SU-DHL-6 (cell line): ENCODE results near the gene UCHL5.

Experiments
- H2AFZ ChIP-seq: fragments of 200-600 bp; sonication (generic); 2 replicates; pipeline ENCODE4 v1.6.1; 2014; ENCODE audit warnings: low read depth, mild to moderate bottlenecking, moderate library complexity, mixed read lengths, antibody characterized with exemption, low read length; ENCODE audit not compliant: severe bottlenecking
- H3F3A ChIP-seq: fragments of 200-600 bp; shearing (Covaris generic); 2 replicates; pipeline ENCODE4 v1.6.0; 2016; ENCODE audit warnings: antibody characterized with exemption, mild to moderate bottlenecking; ENCODE audit not compliant: insufficient read depth
- H3K27ac ChIP-seq: fragments of 200-600 bp; sonication (generic); 2 replicates; pipeline ENCODE4 v1.5.1; 2016; ENCODE audit warnings: low read depth, mild to moderate bottlenecking, low read length, moderate library complexity, mixed read lengths
- H3K27me3 ChIP-seq: fragments of 200-600 bp; sonication (generic), shearing (Covaris generic); 2 replicates; pipeline ENCODE4 v1.6.0; 2014; ENCODE audit warnings: mild to moderate bottlenecking, low read length
- H3K36me3 ChIP-seq: fragments of 200-600 bp; sonication (generic); 2 replicates; pipeline ENCODE4 v1.6.1; 2014; ENCODE audit warnings: mild to moderate bottlenecking, low read length, mixed read lengths
- H3K4me2 ChIP-seq: fragments of 300-600, 200-600 bp; shearing (Covaris generic), sonication (generic); 2 replicates; pipeline ENCODE4 v1.6.0; 2014; ENCODE audit warnings: low read length, low read depth, mild to moderate bottlenecking; ENCODE audit not compliant: poor library complexity, severe bottlenecking
- H3K4me3 ChIP-seq: fragments of 200-600 bp; sonication (generic); 2 replicates; pipeline ENCODE4 v1.5.1; 2014; ENCODE audit warnings: antibody characterized with exemption, low read length, mild to moderate bottlenecking, mixed read lengths; ENCODE audit not compliant: insufficient read depth, poor library complexity, severe bottlenecking
- H3K79me2 ChIP-seq: fragments of 200-600 bp; sonication (generic); 2 replicates; pipeline ENCODE4 v1.6.1; 2014; ENCODE audit warnings: mild to moderate bottlenecking, low read length, moderate library complexity; ENCODE audit not compliant: insufficient read depth
- H3K9ac ChIP-seq: fragments of 200-600 bp; sonication (generic); 2 replicates; pipeline ENCODE4 v1.7.0; 2014; ENCODE audit warnings: mild to moderate bottlenecking, low read length
- H3K9me2 ChIP-seq: fragments of 200-600 bp; sonication (generic); replicated peaks from 2 replicates; pipeline ENCODE4 v1.6.1; 2014; ENCODE audit warnings: low read length; ENCODE audit not compliant: insufficient read depth
- H3K9me3 ChIP-seq: fragments of 200-600 bp; sonication (generic); 2 replicates; pipeline ENCODE4 v1.6.1; 2014; ENCODE audit warnings: low read length, mixed read lengths; ENCODE audit not compliant: insufficient read depth
- H4K20me1 ChIP-seq: fragments of 200-600 bp; sonication (generic); 2 replicates; pipeline ENCODE4 v1.6.1; 2014; ENCODE audit warnings: low read depth, mild to moderate bottlenecking, antibody characterized with exemption, low read length, moderate library complexity, mixed read lengths
- EZH2phosphoT487 ChIP-seq: fragments of 200-600 bp; sonication (generic), shearing (Covaris generic); conservative IDR thresholded peaks from 2 replicates; pipeline ENCODE4 v1.6.1; 2018; ENCODE audit warnings: mild to moderate bottlenecking, antibody characterized with exemption, low read length, moderate library complexity, mixed read lengths
- TF ChIP-seq, protein P1 (sequence below): fragments of 200-600 bp; sonication (generic); IDR thresholded peaks from one replicate; pipeline ENCODE4 v1.5.1; 2017; ENCODE audit warnings: antibody characterized with exemption, mild to moderate bottlenecking, low read length, moderate library complexity; ENCODE audit not compliant: insufficient read depth, poor library complexity, severe bottlenecking

Gene UCHL5

DNA sequence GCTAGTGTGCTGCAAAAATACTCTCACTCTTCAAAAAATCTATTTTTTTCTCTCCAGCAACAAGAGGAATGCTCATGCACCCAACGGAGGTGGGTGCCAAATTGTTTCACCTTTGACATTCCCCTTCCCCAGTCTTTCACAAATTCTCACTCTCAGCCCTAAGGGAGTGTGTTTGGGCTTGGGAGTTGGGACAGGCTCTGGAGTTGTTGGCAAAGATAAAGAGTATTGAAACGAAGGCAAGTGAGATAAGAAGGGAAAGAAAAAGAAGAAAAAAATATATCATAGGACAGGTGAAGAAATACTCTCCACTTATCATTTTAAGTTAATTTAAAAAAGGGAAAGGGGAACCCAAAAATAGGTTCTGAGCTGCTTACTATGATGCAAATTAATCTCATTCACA lies 82.6 kb downstream of the UCHL5 start:
- Histone ChIP-seq H3F3A (no peaks in the 10 kb centered on the region), H3K27me3 (no peaks in the 10 kb centered on the region), H3K9me3 (no peaks in the 10 kb centered on the region), H3K79me2 (no peaks in the 10 kb centered on the region), H4K20me1 (no peaks in the 10 kb centered on the region), H3K36me3 (no peaks in the 10 kb centered on the region), H3K9me2 (no peaks in the 10 kb centered on the region), H3K4me2 (no peak overlapping the region), H3K4me3 (no peak overlapping the region), H3K27ac (no peak overlapping the region), H2AFZ (no peak overlapping the region), H3K9ac (no peak overlapping the region)
- TF ChIP-seq, protein P1, sequence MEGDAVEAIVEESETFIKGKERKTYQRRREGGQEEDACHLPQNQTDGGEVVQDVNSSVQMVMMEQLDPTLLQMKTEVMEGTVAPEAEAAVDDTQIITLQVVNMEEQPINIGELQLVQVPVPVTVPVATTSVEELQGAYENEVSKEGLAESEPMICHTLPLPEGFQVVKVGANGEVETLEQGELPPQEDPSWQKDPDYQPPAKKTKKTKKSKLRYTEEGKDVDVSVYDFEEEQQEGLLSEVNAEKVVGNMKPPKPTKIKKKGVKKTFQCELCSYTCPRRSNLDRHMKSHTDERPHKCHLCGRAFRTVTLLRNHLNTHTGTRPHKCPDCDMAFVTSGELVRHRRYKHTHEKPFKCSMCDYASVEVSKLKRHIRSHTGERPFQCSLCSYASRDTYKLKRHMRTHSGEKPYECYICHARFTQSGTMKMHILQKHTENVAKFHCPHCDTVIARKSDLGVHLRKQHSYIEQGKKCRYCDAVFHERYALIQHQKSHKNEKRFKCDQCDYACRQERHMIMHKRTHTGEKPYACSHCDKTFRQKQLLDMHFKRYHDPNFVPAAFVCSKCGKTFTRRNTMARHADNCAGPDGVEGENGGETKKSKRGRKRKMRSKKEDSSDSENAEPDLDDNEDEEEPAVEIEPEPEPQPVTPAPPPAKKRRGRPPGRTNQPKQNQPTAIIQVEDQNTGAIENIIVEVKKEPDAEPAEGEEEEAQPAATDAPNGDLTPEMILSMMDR = no peak
- TF ChIP-seq EZH2phosphoT487 = no peak

DNA sequence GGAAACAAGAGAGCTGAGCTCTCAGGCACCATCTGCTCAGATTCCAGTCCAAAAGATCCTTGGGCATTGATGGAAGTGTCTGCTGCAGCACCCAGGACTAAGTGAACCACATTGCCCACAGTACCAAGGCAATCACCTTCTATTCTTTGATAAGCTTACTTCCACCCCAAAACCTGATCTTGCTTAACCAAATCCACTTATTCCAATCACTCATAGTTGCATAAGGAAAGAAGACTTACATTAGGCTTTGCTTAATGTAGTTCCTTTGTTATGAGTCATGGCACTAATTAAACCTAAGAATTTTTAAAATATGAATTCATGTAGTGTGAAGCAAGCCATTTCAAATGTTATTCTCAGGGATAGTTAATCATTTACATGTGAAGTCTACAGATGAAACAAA lies 84.5 kb downstream of the UCHL5 start:
- H2AFZ ChIP-seq = no peak overlapping the region
- H4K20me1 ChIP-seq = no peaks in the 10 kb centered on the region
- H3K9me2 ChIP-seq = no peaks in the 10 kb centered on the region
- no peaks in the 10 kb centered on the region for H3K79me2 ChIP-seq
- TF ChIP-seq, protein P1 = no peak
- TF ChIP-seq EZH2phosphoT487 = no peak
- H3F3A ChIP-seq = no peaks in the 10 kb centered on the region
- no peaks in the 10 kb centered on the region for H3K27me3 ChIP-seq
- H3K4me2 ChIP-seq = no peak overlapping the region
- H3K4me3 ChIP-seq = no peak overlapping the region
- no peaks in the 10 kb centered on the region for H3K9me3 ChIP-seq
- H3K27ac ChIP-seq = no peak overlapping the region
- H3K9ac ChIP-seq = no peak overlapping the region
- H3K36me3 ChIP-seq = no peaks in the 10 kb centered on the region

DNA sequence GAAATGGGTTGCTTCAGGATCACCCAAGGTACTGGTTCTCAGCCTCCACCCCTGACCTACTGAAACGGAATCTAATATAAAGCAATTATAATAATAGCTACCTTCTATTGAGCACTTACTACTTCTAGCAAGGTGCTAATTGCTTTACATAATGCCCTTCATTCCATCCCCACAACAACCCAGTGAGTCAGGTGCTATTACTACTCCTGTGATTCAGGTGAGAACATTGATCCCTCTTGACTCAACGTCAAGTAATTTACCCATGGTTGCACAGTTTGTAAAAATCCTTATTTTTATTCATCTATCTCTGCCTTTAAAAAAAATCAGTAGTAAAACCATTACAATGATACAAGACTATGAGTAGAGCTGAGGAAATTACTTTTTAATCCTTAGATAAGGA lies 85.2 kb downstream of the UCHL5 start:
- Histone ChIP-seq H3K36me3 (no peaks in the 10 kb centered on the region), H3K27ac (no peak overlapping the region), H4K20me1 (no peaks in the 10 kb centered on the region), H3K4me2 (no peak overlapping the region), H3F3A (no peaks in the 10 kb centered on the region), H3K79me2 (no peaks in the 10 kb centered on the region), H2AFZ (no peak overlapping the region), H3K9me2 (no peaks in the 10 kb centered on the region), H3K4me3 (no peak overlapping the region), H3K9me3 (no peaks in the 10 kb centered on the region), H3K27me3 (no peaks in the 10 kb centered on the region), H3K9ac (no peak overlapping the region)
- no peak for TF ChIP-seq EZH2phosphoT487

DNA sequence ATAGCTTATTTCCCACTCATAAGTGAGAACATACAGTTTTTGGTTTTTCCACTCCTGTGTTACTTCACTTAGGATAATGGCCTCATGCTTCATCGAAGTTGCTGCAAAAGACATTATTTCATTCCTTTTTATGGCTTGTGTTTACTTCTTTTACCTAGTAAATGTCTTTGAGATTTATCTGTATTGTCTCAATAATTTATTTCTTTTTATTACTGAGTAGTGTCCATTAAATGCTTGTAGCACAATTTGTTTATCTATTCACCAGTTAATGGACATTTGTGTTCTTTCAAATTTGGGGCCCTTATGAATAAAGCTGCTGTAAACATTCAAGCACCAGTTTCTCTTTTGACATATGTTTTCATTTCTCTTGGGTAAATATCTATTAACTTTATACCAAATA lies 86.0 kb downstream of the UCHL5 start:
- Histone ChIP-seq H3K27me3 (no peaks in the 10 kb centered on the region), H3K9me2 (no peaks in the 10 kb centered on the region), H4K20me1 (no peaks in the 10 kb centered on the region), H3K36me3 (no peaks in the 10 kb centered on the region), H3K9me3 (no peaks in the 10 kb centered on the region), H3F3A (no peaks in the 10 kb centered on the region), H3K79me2 (no peaks in the 10 kb centered on the region), H3K4me3 (no peak overlapping the region), H3K4me2 (no peak overlapping the region), H2AFZ (no peak overlapping the region), H3K9ac (no peak overlapping the region), H3K27ac (no peak overlapping the region)
- TF ChIP-seq, protein P1 = no peak
- no peak for TF ChIP-seq EZH2phosphoT487
